Measurements from ENCODE around the gene GSS. TPM values are rescaled to one million over a fixed set of nuclear protein-coding genes. Genes with fewer than 3 reads are reported as not detected.

GSS gene
- total and polyA plus RNA-seq, 2 of the 8 experiments (the other 6 are each of a cell fraction or from before 2014, with no cell fraction given) = 34.6 to 43.2 TPM

DNA sequence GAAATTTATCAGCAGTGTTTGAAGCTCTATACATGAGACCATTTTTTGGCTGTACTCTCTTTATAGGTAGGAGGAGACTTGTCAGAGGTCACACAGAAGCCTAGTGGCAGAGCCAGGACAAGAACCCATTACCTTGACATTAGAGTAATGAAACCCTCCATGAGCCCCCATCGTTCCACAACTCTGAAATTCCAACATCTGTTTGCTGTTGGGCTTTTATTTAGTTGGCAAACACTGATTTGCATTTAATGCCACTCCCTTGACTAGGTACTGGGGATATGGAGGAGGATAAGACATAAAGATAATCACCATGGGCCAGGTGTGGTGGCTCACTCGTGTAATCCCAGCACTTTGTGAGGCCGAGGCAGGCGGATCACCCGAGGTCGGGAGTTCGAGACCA, 1.6 kb downstream of the GSS start:
- POLR2A ChIA-PET (ENCODE audit: partially characterized antibody) = interaction anchor here (1.7 to 3.3 kb wide), 3 partner anchors 11 to 81 kb away, joined by 4 to 16 read pairs (median 9); partner anchors contain the start of gene GGT7
- no peak overlapping the region; a peak in 1 of 4 replicates for H3K4me2 ChIP-seq (ENCODE audit: insufficient read depth in 1 of 2, low read depth in 2 of 2, low read length in 2 of 2)
- CTCF ChIA-PET (ENCODE audit: partially characterized antibody) = interaction anchor here (3.7 kb wide), 1 partner anchor 79 kb away, joined by 18 read pairs; no protein-coding TSS in a partner anchor

More for the DNA sequence above, 1.6 kb downstream of the GSS start:
- DNase-seq (ENCODE audit: low read depth in 1 of 2, low spot score in 2 of 2) = no peak
- Histone ChIP-seq H2BK12ac (ENCODE audit: low read depth, low read length) (no peak overlapping the region), H2BK15ac (ENCODE audit: low read length) (no peak overlapping the region), H3K23me2 (ENCODE audit: low read depth, low read length) (peaks cover 4% of the 10 kb centered on the region; the same call in 1 of the 2 replicates), H3K27ac (ENCODE audit: low read depth, low read length) (no peak overlapping the region), H4K20me1 (replicated peaks in 1 of 2; ENCODE audit: control insufficient read depth in 1 of 2, insufficient read depth in 2 of 2, low read length in 2 of 2) (peaks cover 0 to 1% of the 10 kb centered on the region in 2 experiments), H2AFZ (ENCODE audit: low read length) (no peak overlapping the region), H2BK20ac (ENCODE audit: low read length) (no peak overlapping the region), H4K5ac (ENCODE audit: insufficient read length, low read depth, low read length) (no peak overlapping the region), H3K56ac (replicated peaks; ENCODE audit: insufficient read length, low read depth, low read length) (no peak overlapping the region), H3K4me3 (ENCODE audit: extremely low read depth in 1 of 4, insufficient read depth in 2 of 4, low read depth in 3 of 4, low read length in 4 of 4) (no peak overlapping the region), H3K18ac (ENCODE audit: extremely low read depth, low read length) (no peak overlapping the region), H3K36me3 (ENCODE audit: control insufficient read depth in 2 of 4, insufficient read depth in 4 of 4, low read length in 3 of 4) (peaks cover 0 to 6% (median 1%) of the 10 kb centered on the region in 4 experiments; a peak in 1 of 8 replicates), H2BK120ac (replicated peaks; ENCODE audit: low read depth, low read length) (no peak overlapping the region), H2BK5ac (ENCODE audit: low read depth, low read length) (no peak overlapping the region), H3K4me1 (replicated peaks in 1 of 4; ENCODE audit: control insufficient read depth in 3 of 4, insufficient read depth in 4 of 4, low read length in 3 of 4) (peaks cover 0 to 12% (median under 1%) of the 10 kb centered on the region in 4 experiments; a peak in 3 of 7 replicates), H3K4ac (replicated peaks; ENCODE audit: insufficient read length, low read depth, low read length) (no peak overlapping the region), H3K79me2 (ENCODE audit: control insufficient read depth in 1 of 2, insufficient read depth in 2 of 2, low read length in 2 of 2) (no peaks in the 10 kb centered on the region), H3K27me3 (replicated peaks in 1 of 4; ENCODE audit: control insufficient read depth in 3 of 4, extremely low read depth in 1 of 4, insufficient read depth in 3 of 4, low read length in 3 of 4) (peaks cover 0 to 5% (median 1%) of the 10 kb centered on the region in 4 experiments; a peak in 3 of 7 replicates), H3K79me1 (ENCODE audit: low read depth, low read length) (no peaks in the 10 kb centered on the region), H3K23ac (ENCODE audit: insufficient read length) (no peak overlapping the region), H3K9me3 (ENCODE audit: insufficient read depth in 2 of 2, low read depth in 1 of 2, low read length in 1 of 2) (no peaks in the 10 kb centered on the region), H3K14ac (ENCODE audit: insufficient read length) (no peak overlapping the region), H4K91ac (replicated peaks; ENCODE audit: insufficient read length, low read length) (no peak overlapping the region), H2AK5ac (ENCODE audit: low read depth, low read length) (no peak overlapping the region), H3K9ac (replicated peaks in 1 of 4; ENCODE audit: extremely low read depth in 1 of 4, low read depth in 3 of 4, low read length in 3 of 4) (no peak overlapping the region), H4K8ac (ENCODE audit: extremely low read depth, insufficient read depth, low read length) (no peak overlapping the region)
- WGBS, 2 experiments (ENCODE audit: extremely low coverage in 1 of 2, insufficient coverage in 1 of 2, insufficient read length in 1 of 2, insufficient replicate concordance in 2 of 2, low coverage in 1 of 2, low lambda C conversion rate in 2 of 2, missing lambda C conversion rate in 1 of 2) = 93% methylated on average over 7 of the region's 7 CpGs; no CpG with 5 or more reads in 1 of the 2 experiments
- FAIRE-seq = no peak
- TF ChIP-seq EP300 (IDR thresholded peaks at IDR 0.05; ENCODE audit: borderline replicate concordance in 1 of 2, low read depth in 2 of 2, low read length in 2 of 2) = no peak

Data from H1 (cell line).